H9 (cell line): ENCODE data around the gene ANK3. TPM values are rescaled to one million over a fixed set of nuclear protein-coding genes. Genes with fewer than 3 reads are reported as not detected.

Experiments used
- DNase-seq: peaks from one replicate; pipeline ENCODE4 v3.0.0-alpha.2; 2017
- H2AFZ ChIP-seq: one replicate; pipeline ENCODE4 v1.6.1; 2013; ENCODE audit warnings: mild to moderate bottlenecking, low read length, control low read depth, moderate library complexity
- H2AK5ac ChIP-seq: 2 replicates; pipeline ENCODE4 v1.6.1; 2013; ENCODE audit warnings: low read length, control low read depth, mixed read lengths; ENCODE audit not compliant: insufficient read length
- H2BK120ac ChIP-seq: one replicate; pipeline ENCODE4 v1.6.1; 2013; ENCODE audit warnings: low read depth, mild to moderate bottlenecking, low read length, control low read depth, inconsistent platforms; ENCODE audit not compliant: poor library complexity, severe bottlenecking
- H2BK12ac ChIP-seq: 2 replicates; pipeline ENCODE4 v1.6.1; 2013; ENCODE audit warnings: low read length, control low read depth, mixed read lengths, low read depth; ENCODE audit not compliant: insufficient read length
- H2BK15ac ChIP-seq: 2 replicates; pipeline ENCODE4 v1.6.1; 2013; ENCODE audit warnings: low read depth, low read length, control low read depth
- H2BK20ac ChIP-seq: one replicate; pipeline ENCODE4 v1.6.1; 2013; ENCODE audit warnings: low read depth, mild to moderate bottlenecking, low read length, control low read depth, inconsistent platforms; ENCODE audit not compliant: poor library complexity, severe bottlenecking
- H2BK5ac ChIP-seq: 2 replicates; pipeline ENCODE4 v1.6.1; 2013; ENCODE audit warnings: low read length, control low read depth, mixed read lengths; ENCODE audit not compliant: insufficient read length
- H3K14ac ChIP-seq: 2 replicates; pipeline ENCODE4 v1.6.1; 2013; ENCODE audit warnings: low read length, control low read depth; ENCODE audit not compliant: insufficient read depth
- H3K18ac ChIP-seq: 2 replicates; pipeline ENCODE4 v1.6.1; 2013; ENCODE audit warnings: low read depth, mild to moderate bottlenecking, mixed read lengths, low read length, control low read depth; ENCODE audit not compliant: insufficient read length
- H3K23ac ChIP-seq: 2 replicates; pipeline ENCODE4 v1.6.1; 2013; ENCODE audit warnings: low read length, control low read depth, mixed read lengths, low read depth; ENCODE audit not compliant: insufficient read length
- H3K23me2 ChIP-seq: 2 replicates; pipeline ENCODE4 v1.6.1; 2013; ENCODE audit warnings: low read depth, mild to moderate bottlenecking, mixed read lengths, low read length, control low read depth; ENCODE audit not compliant: insufficient read length, poor library complexity, severe bottlenecking
- H3K27ac ChIP-seq: 2 replicates; pipeline ENCODE4 v1.5.1; 2013; ENCODE audit warnings: low read length, control low read depth, mixed read lengths, low read depth; ENCODE audit not compliant: insufficient read length
- H3K27me3 ChIP-seq: 2 replicates; pipeline ENCODE4 v1.6.1; 2013; ENCODE audit warnings: low read length, control low read depth, inconsistent platforms; ENCODE audit not compliant: insufficient read depth
- H3K4ac ChIP-seq: 2 replicates; pipeline ENCODE4 v1.6.1; 2013; ENCODE audit warnings: low read depth, mild to moderate bottlenecking, control low read depth, inconsistent platforms, low read length, moderate library complexity
- H3K4me1 ChIP-seq: 2 replicates; pipeline ENCODE4 v1.6.1; 2013; ENCODE audit warnings: low read length, control low read depth, inconsistent platforms; ENCODE audit not compliant: insufficient read depth
- H3K4me2 ChIP-seq: 2 replicates; pipeline ENCODE4 v1.6.1; 2013; ENCODE audit warnings: low read length, control low read depth, mixed read lengths; ENCODE audit not compliant: insufficient read length, insufficient read depth
- H3K56ac ChIP-seq: 2 replicates; pipeline ENCODE4 v1.6.1; 2013; ENCODE audit warnings: low read depth, mild to moderate bottlenecking, mixed read lengths, low read length, control low read depth; ENCODE audit not compliant: insufficient read length
- H3K79me1 ChIP-seq: 2 replicates; pipeline ENCODE4 v1.6.1; 2013; ENCODE audit warnings: low read depth, mild to moderate bottlenecking, moderate library complexity, low read length, control low read depth, inconsistent platforms; ENCODE audit not compliant: insufficient read depth, poor library complexity, severe bottlenecking
- H3K79me2 ChIP-seq: 2 replicates; pipeline ENCODE4 v1.6.1; 2013; ENCODE audit warnings: low read length, control low read depth, inconsistent platforms; ENCODE audit not compliant: insufficient read depth
- H3K9ac ChIP-seq: 2 replicates; pipeline ENCODE4 v1.6.1; 2013; ENCODE audit warnings: low read length, control low read depth, mixed read lengths; ENCODE audit not compliant: insufficient read length; ENCODE audit errors: extremely low read depth
- H3K9me3 ChIP-seq: one replicate; pipeline ENCODE4 v1.6.1; 2013; ENCODE audit warnings: low read depth, low read length, inconsistent platforms; ENCODE audit not compliant: control insufficient read depth
- H3T11ph ChIP-seq: one replicate; pipeline ENCODE4 v1.6.1; 2013; ENCODE audit warnings: mild to moderate bottlenecking, low read length, control low read depth, inconsistent platforms
- H4K20me1 ChIP-seq: one replicate; pipeline ENCODE4 v1.6.1; 2013; ENCODE audit not compliant: control insufficient read depth, insufficient read length, insufficient read depth
- H4K5ac ChIP-seq: 2 replicates; pipeline ENCODE4 v1.6.1; 2013; ENCODE audit warnings: low read depth, mild to moderate bottlenecking, mixed read lengths, low read length, control low read depth; ENCODE audit not compliant: insufficient read length
- H4K8ac ChIP-seq: replicated peaks from 2 replicates; pipeline ENCODE4 v1.6.1; 2013; ENCODE audit warnings: low read length, control low read depth, mixed read lengths, low read depth; ENCODE audit not compliant: insufficient read length
- H4K91ac ChIP-seq: 2 replicates; pipeline ENCODE4 v1.6.1; 2013; ENCODE audit warnings: low read depth, mild to moderate bottlenecking, moderate library complexity, mixed read lengths, low read length, control low read depth; ENCODE audit not compliant: insufficient read length
- H3K27ac Mint-ChIP-seq, 3 experiments: 2 replicates in 2 of 3; 3 replicates in 1 of 3; pipeline ENCODE4 v1.8.0; 2020 to 2021; ENCODE audit warnings: mixed read lengths in 3 of 3, mild to moderate bottlenecking in 1 of 3, moderate library complexity in 1 of 3
- H3K27me3 Mint-ChIP-seq: 2 replicates; pipeline ENCODE4 v1.8.0; 2021; ENCODE audit warnings: low read depth, mild to moderate bottlenecking, moderate library complexity, mixed read lengths
- H3K36me3 Mint-ChIP-seq, 3 experiments: 2 replicates in 2 of 3; 3 replicates in 1 of 3; pipeline ENCODE4 v1.8.0; 2020 to 2021; ENCODE audit warnings: low read depth in 3 of 3, mixed read lengths in 3 of 3; ENCODE audit not compliant: insufficient read depth in 1 of 3
- H3K4me1 Mint-ChIP-seq, 2 experiments: 2 replicates each; pipeline ENCODE4 v1.8.0; 2020; ENCODE audit warnings: mixed read lengths in 2 of 2
- H3K4me3 Mint-ChIP-seq, 2 experiments: 2 replicates in 1 of 2; 3 replicates in 1 of 2; pipeline ENCODE4 v1.8.0; 2020 to 2021; ENCODE audit warnings: mild to moderate bottlenecking in 2 of 2, mixed read lengths in 2 of 2, moderate library complexity in 1 of 2
- H3K9me3 Mint-ChIP-seq, 2 experiments: 2 replicates in 1 of 2; 3 replicates in 1 of 2; pipeline ENCODE4 v1.8.0; 2020; ENCODE audit warnings: mild to moderate bottlenecking in 2 of 2, mixed read lengths in 2 of 2, moderate library complexity in 1 of 2
- WGBS: extraction: QIAGEN DNeasy Blood & Tissue Kit; methylation state at CpG from one replicate; pipeline ENCODE4 v1.1.7; 2013; ENCODE audit warnings: missing lambda C conversion rate, low lambda C conversion rate, mixed read lengths; ENCODE audit not compliant: insufficient read length; ENCODE audit errors: extremely low coverage; 5-methylcytosine and 5-hydroxymethylcytosine counted together
- total RNA-seq: library from RNA; stranded (reverse); gene quantifications from 2 replicates; pipeline ENCODE4 v1.2.1, GENCODE V29; 2021
- TF ChIP-seq, protein P1 (sequence below): fragments of 200-600 bp; sonication (generic); conservative IDR thresholded peaks from 3 replicates; pipeline ENCODE4 v1.8.0; 2021; ENCODE audit warnings: antibody characterized with exemption, mild to moderate bottlenecking

Gene ANK3
- total RNA-seq, 1 experiment from 2014 or later = 59.6 TPM

GRCh38 chr10:60375293-60376004 is 14.2 kb downstream of the ANK3 start:
- Mint-ChIP-seq H3K4me1 (peaks cover 19 to 26% of the 10 kb centered on the region in 2 experiments), H3K4me3 (no peak overlapping the region), H3K27me3 (no peaks in the 10 kb centered on the region), H3K36me3 (no peaks in the 10 kb centered on the region), H3K27ac (no peak overlapping the region), H3K9me3 (no peaks in the 10 kb centered on the region)
- Histone ChIP-seq H2BK20ac (no peak overlapping the region), H4K8ac (no peak overlapping the region), H2BK12ac (no peak overlapping the region), H3K56ac (no peak overlapping the region), H3K79me2 (no peaks in the 10 kb centered on the region), H3K79me1 (no peaks in the 10 kb centered on the region), H2BK120ac (no peak overlapping the region), H2AFZ (no peak overlapping the region), H3K14ac (no peak overlapping the region), H4K91ac (no peak overlapping the region), H2BK5ac (no peak overlapping the region), H3K4me2 (no peak overlapping the region), H2AK5ac (no peak overlapping the region), H3K9ac (no peak overlapping the region), H3K27me3 (peaks cover 2% of the 10 kb centered on the region; the same call in 1 of the 2 replicates), H3K4me1 (peaks cover 3% of the 10 kb centered on the region; the same call in 1 of the 2 replicates), H3K18ac (no peak overlapping the region), H3K23ac (no peak overlapping the region), H3K9me3 (no peaks in the 10 kb centered on the region), H3K23me2 (no peaks in the 10 kb centered on the region), H2BK15ac (no peak overlapping the region), H3T11ph (no peak overlapping the region), H4K20me1 (no peaks in the 10 kb centered on the region), H3K4ac (no peak overlapping the region), H4K5ac (no peak overlapping the region), H3K27ac (no peak overlapping the region)
- TF ChIP-seq, protein P1, sequence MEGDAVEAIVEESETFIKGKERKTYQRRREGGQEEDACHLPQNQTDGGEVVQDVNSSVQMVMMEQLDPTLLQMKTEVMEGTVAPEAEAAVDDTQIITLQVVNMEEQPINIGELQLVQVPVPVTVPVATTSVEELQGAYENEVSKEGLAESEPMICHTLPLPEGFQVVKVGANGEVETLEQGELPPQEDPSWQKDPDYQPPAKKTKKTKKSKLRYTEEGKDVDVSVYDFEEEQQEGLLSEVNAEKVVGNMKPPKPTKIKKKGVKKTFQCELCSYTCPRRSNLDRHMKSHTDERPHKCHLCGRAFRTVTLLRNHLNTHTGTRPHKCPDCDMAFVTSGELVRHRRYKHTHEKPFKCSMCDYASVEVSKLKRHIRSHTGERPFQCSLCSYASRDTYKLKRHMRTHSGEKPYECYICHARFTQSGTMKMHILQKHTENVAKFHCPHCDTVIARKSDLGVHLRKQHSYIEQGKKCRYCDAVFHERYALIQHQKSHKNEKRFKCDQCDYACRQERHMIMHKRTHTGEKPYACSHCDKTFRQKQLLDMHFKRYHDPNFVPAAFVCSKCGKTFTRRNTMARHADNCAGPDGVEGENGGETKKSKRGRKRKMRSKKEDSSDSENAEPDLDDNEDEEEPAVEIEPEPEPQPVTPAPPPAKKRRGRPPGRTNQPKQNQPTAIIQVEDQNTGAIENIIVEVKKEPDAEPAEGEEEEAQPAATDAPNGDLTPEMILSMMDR = no peak
- WGBS = no CpG with 5 or more reads among the region's 5 CpGs
- DNase-seq = no peak
